GM18499 (cell line): ENCODE data around the gene OGFRL1.
A peak's percentile ranks its signal among the peaks of the same experiment; 100 is the strongest.
"Not testable (repeated sequence)": the region's sequence is repeated elsewhere in the genome, so short reads cannot be mapped to it uniquely, and the experiment has no call there.

Experiments
- ATAC-seq: cut with Tn5 transposase; IDR thresholded peaks from one replicate; pipeline ENCODE4 v1.9.1; 2021; ENCODE audit warnings: moderate number of reproducible peaks; ENCODE audit not compliant: insufficient read depth, unreplicated experiment

The OGFRL1 gene

DNA sequence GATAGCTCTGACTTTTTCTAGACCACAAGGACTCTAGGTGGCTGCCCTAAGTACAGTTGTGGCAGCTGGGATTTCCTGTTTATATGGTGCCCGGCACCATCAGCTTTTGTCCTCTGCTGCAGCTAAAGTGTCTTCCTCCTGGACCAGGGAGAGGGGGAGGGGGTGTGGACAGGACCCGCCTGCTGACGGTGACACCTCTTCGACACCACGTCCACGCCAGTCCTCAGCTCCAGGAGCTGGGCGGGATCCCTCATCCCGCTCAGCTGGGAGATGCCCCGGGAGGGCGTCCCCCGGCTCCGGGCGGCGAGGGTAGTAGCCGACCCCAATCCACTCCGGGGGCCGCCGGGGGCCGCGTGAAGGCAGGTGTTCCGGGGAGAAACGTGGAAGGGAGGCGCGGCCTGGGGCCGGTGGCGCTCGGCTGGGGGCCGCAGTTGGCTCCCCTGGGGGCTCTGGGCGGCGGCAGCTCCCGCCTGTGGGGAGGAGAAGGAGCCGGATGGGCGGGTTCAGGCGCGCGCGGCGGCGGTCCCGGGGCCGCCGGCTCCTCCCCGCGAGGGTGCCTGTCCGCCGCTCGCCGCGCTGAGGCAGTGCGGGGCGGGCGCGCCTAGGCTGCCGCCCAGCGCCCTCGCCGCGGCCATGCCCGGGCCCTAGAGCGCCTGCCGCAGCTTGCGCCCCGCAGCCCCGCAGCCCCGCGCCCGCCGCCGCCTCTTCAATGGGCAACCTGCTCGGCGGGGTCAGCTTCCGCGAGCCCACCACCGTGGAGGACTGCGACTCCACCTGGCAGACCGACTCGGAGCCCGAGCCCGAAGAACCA, at the start of gene OGFRL1:
OGFRL1 (plus strand) TSS at position 584 of the 811 bp plus-strand sequence; CDS start at position 710, 126 bp downstream.
- ATAC-seq: peak; percentile 60

GRCh38 chr6:71239694-71240093, 48.9 kb upstream of the OGFRL1 start:
- no peak for ATAC-seq

DNA sequence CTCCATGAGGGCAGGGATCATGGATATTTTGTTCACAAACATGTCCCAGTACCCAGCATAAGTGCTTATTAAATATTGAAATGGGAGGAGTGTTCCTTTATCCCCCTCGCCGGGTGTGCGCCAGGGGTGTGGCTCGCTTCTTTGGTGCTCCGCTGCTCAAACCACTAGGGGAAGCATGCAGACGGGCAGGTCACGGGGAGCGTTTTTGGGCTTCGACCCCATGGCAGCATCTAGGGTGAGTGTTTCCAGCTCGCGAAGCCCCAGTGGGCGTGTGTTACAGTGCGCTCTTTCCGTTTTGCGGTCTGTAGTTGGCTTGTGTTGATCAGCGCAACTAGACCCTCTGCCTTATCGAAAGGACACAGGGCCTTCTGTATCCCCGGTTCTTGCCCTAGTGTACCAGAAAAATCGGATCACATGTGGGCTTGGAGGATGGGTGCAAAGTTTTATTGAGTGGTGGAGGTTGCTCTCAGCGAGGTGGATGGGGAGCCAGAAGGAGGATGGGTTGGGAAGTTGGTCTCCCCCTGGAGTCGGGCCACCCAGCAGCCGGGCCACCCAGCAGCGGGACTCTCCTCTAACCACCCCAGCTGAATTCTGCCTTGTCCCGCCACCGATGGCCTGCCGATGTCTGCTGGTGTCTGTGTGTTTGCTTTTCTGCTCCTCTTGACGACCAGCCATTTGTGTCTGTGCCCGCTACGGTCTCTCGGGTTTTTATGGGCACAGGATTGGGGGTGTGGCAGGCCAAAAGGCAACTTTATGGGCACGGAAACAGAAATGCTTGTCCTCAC, 43.2 kb upstream of the OGFRL1 start:
- no peak for ATAC-seq

GRCh38 chr6:71246596-71246995, 42.0 kb upstream of the OGFRL1 start:
- no peak for ATAC-seq

DNA sequence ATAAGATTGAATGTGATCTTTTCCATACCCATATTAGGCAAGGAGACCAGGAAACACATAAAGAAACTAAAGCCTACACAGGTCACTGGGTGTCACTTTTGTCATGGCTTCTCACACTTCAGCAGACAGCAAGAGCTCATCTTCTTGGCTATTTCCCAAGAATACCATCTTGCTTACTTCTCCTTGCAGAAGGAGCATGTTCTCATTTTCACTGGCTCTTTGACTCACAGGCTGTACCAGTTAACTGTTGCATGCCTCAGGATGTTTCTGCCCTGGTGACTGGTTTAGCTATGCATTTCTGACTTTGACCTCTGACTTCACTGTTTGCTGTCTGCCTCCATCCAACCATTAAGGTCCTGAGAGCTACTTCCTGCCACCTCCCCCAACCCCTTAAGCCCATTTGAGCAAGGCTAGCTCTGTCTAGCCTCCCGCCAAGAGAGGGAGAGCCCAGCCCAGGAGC, 40.3 kb upstream of the OGFRL1 start:
- peak; percentile 91 for ATAC-seq

DNA sequence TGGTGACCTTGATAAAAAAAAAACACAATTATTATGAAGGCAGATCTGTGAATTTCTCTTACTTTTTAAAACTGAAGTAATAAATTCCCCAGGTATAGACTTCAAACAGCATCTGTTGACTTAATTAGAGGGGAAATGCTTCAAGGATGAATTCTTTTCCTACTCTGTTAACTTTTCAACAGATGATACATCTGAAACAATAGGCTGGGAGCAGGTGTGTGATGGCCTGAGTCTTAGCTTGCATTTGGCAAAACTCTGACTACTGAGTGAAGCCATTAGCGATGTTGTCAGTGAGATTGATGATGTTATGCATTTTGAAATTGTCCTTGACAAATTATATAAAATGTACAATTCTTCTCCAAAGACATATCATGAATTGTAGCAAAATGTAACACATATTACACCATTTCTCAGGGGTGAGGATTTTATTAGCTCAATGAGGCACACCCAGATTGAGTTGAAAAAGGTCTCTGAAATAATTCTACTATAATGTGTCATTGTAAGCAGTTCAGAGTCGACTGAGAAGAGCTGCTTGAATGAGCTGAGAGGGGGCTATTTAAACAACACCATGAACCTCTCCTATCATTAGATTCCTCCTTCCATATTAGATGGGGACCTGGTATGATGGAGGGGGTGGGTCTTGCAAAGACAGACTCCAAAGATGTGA, 39.6 kb upstream of the OGFRL1 start:
- ATAC-seq: no peak

DNA sequence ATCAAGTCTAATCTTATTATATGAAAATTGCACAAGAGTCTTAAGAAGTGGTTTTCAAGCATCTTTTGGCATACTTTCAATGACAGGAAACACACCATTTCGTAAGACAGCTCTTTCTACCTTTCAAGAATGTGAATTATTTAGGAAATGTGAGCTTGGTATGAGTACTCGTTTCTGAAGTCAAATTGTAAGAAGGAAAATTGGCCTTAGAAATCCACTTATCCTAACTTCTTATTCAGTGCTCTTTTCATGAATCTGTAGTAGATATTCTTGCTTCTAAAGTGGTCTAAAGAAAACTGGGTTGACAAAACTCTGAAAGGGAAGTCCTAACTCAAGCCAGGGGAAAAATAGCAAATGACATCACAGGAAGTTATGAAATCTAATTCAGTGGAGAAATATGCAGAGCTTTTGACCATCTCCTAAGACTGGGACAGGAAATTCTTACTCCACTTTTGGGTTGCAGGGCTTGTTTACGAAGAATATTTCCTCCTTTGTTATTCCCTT, 38.5 kb upstream of the OGFRL1 start:
- ATAC-seq: no peak

- ATAC-seq: no peak
Measured at GRCh38 chr6:71252410-71252809, 36.2 kb upstream of the OGFRL1 start.

DNA sequence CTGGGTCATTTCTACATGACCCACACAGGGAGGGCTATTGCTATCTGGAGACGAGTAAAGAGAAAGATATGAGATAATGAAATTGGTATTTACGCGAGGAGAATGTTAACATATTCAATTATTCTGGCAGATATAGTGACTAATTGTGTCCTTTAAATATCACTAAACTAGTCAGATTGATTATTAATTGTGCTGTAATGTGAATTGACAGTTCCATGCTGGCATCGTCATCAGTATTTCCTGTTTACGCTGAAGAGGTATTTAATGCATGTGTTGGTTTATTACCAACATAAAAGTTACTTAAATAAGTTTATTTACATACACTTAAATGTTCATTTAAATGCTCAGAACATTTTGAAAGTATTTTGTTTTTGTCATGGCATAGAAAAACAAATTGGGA, 35.7 kb upstream of the OGFRL1 start:
- no peak for ATAC-seq

DNA sequence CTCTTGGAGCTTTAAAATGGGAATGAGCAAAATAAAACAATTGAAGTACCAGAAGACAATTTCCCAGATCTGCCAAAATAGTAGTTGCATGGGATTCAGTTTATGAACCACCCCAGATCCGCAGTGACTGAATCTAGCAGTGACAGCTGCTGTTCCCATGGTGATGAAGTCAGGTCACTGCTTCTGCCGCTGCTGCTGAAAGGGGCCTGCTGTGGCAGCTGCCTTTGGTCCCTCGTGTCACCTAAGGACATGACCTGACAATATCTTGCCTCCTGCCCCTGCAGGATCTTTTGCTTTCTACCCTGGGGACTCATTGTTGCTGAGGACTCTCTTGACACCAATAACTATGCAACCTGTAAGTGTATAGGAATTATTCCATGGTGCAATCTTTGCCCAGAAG, 34.3 kb upstream of the OGFRL1 start:
- ATAC-seq: no peak

DNA sequence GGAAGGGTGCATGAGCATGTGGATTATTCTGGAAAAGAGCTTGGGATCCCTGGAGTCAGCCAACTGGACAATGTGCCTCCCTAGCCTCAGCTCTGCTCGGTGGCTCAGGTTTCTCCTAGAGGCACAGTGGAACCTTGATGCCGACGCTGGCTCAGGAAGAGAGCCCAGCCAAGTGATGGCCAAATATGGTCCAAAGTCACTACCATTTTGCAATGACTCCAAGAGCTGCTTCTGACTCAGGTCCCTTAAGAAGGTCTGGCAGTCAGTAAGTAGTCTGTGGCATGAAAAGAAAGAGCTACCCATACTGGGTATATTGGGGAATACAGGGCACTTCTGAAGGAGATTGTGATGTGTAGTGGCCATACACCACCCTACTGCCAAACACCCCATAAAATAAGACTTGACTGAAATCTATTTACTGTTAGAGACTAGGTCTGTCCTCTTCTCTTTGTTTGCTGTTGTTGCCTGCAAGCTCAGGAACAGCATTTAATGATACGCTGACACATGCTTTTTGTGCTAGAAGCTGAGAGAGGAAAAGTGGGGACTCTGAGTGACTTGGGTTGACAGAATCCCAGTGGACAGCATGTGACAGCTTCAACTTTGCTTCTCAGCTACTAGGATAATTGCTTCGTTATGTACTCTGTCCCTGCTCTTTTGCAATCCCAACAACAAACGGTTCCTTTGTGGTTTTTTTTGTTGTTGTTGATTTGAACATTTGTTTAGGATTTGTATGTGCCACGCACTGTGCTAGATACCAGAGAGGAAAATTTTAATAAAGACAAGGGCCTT, 30.3 kb upstream of the OGFRL1 start:
- no peak for ATAC-seq

- ATAC-seq: no peak
Measured at GRCh38 chr6:71259888-71260604, 28.6 kb upstream of the OGFRL1 start.

DNA sequence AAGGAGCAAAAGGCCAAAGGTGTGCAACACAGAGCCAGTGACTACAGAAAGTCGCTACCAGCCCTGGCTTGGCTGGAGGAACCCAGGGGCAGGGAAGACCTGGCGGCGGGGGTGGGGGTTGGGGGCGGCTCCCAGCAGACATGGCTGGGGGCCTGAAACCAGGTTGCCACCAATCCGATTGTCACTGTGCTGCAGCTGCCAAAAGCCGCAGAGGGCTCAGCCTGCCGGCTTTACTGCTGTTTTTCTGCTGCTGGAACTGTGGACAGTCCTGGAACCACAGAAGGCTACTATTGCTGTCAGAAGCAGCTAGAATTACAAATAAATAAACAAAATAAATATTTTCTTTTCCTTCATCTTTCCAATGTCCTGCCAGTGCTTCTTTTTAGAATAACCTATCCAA, 25.7 kb upstream of the OGFRL1 start:
- no peak for ATAC-seq

DNA sequence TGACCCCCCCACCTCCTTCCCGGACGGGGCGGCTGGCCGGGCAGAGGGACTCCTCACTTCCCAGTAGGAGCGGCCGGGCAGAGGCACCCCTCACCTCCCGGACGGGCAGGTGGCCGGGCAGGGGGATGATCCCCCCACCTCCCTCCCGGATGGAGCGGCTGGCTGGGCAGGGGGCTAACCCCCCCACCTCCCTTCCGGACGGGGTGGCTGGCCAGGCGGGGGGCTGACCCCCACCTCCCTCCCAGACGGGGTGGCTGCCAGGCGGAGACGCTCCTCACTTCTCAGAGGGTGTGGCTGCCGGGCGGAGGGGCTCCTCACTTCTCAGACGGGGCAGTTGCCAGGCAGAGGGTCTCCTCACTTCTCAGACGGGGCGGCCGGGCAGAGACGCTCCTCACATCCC, 22.2 kb upstream of the OGFRL1 start:
- ATAC-seq: not testable (repeated sequence)

- ATAC-seq: peak; percentile 53
Measured at GRCh38 chr6:71268735-71269437, 19.7 kb upstream of the OGFRL1 start.

DNA sequence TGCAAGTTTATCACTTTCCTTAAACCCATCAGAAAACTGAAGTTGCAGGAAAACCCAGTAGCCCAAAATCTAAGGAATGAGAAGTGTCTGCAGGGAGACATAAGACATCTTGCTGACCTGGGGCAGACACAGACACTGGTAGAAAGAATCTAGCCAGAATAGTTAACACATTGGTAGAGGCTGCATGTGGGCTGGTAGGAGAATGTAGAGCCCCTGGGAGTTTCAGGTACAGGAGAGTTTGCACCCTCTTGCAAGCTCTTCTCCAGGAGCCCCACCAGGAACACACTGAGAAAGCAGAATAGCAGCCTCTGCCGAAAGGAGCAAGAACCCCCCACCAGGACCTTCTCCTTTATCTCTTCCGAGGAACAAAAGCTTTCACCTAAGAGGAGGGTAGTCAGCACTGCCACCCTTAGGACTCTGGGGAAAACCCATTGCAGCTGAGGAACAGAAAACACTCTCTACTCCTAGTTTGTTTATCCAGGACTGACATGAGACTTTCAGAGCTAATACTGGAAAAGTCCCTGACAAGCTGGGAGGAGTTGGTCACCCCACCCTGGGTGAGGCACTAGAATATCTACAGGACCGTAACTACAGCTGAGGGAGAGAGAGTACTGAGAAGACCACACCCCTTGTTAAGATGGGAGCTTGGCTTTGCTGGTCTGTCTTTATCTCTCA, 10.5 kb upstream of the OGFRL1 start:
- no peak for ATAC-seq

DNA sequence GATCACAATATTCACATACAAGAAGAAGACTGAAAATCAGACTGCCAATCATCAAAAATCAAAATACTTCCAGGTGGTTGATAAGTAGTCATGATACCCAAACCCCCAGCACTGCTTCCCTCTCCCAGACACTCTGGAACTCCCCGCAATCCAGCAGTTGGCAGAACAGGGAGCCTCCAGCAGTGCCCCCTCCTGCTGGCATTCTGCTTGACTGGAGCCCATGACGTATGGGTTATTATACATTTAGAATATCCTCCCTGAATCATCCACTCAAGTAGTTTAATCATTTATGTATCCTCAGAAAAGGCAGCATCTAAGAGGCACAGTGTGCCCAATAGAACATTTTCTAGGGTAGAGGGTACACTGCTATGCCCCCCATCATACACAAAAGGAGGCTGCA, 9.3 kb upstream of the OGFRL1 start:
- no peak for ATAC-seq

GRCh38 chr6:71279740-71280139, 8.9 kb upstream of the OGFRL1 start:
- no peak for ATAC-seq
